ENCODE results near the gene LRRC15. TPM values are rescaled to one million over a fixed set of nuclear protein-coding genes. Genes with fewer than 3 reads are reported as not detected.
A peak's percentile ranks its signal among the peaks of the same experiment; 100 is the strongest.

The LRRC15 gene
- total and polyA plus RNA-seq, 2 experiments from 2014 or later = 0.05 to 0.14 TPM

- Histone ChIP-seq H3K9me2 (ENCODE audit: insufficient read depth) (no peaks in the 10 kb centered on the region), H3K4me2 (no peak overlapping the region), H2AFZ (no peak overlapping the region), H3K79me2 (replicated peaks; ENCODE audit: insufficient read depth) (no peaks in the 10 kb centered on the region), H3K4me3 (no peak overlapping the region), H3K27me3 (ENCODE audit: insufficient read depth) (no peaks in the 10 kb centered on the region), H3K36me3 (ENCODE audit: insufficient read depth) (no peaks in the 10 kb centered on the region), H3F3A (replicated peaks; ENCODE audit: low read depth) (0 out of 2 replicates have a peak, but pooled peaks cover 2% of the 10 kb centered on the region), H4K20me1 (replicated peaks; ENCODE audit: insufficient read depth) (no peaks in the 10 kb centered on the region), H3K27ac (ENCODE audit: low read depth) (no peak overlapping the region), H3K4me1 (ENCODE audit: insufficient read depth) (peaks cover 40% of the 10 kb centered on the region)
- Mint-ChIP-seq H3K36me3 (ENCODE audit: low read depth) (no peaks in the 10 kb centered on the region), H3K9me3 (no peaks in the 10 kb centered on the region), H3K27ac (no peak overlapping the region), H3K4me3 (no peak overlapping the region), H3K27me3 (ENCODE audit: insufficient read depth, low read depth, poor library complexity) (peaks cover 23% of the 10 kb centered on the region), H3K4me1 (peaks cover 44% of the 10 kb centered on the region)
- DNase-seq (ENCODE audit: low spot score) (no peak), ATAC-seq (no peak)
- no peak for TF ChIP-seq NANOG (IDR thresholded peaks at IDR 0.05; ENCODE audit: borderline replicate concordance)
- TF ChIP-seq JUNB (IDR thresholded peaks at IDR 0.05; ENCODE audit: unreplicated experiment) = no peak
- no peak for TF ChIP-seq STAT1 (IDR thresholded peaks at IDR 0.05; ENCODE audit: unreplicated experiment)
- no peak for TF ChIP-seq ZNF331 (CRISPR knock-in tag; IDR thresholded peaks at IDR 0.05; ENCODE audit: low read depth)
- TF ChIP-seq, protein P1, sequence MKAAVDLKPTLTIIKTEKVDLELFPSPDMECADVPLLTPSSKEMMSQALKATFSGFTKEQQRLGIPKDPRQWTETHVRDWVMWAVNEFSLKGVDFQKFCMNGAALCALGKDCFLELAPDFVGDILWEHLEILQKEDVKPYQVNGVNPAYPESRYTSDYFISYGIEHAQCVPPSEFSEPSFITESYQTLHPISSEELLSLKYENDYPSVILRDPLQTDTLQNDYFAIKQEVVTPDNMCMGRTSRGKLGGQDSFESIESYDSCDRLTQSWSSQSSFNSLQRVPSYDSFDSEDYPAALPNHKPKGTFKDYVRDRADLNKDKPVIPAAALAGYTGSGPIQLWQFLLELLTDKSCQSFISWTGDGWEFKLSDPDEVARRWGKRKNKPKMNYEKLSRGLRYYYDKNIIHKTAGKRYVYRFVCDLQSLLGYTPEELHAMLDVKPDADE (IDR thresholded peaks at IDR 0.05) = no peak
- TF ChIP-seq CREB1 (CRISPR knock-in tag; IDR thresholded peaks at IDR 0.05; ENCODE audit: low read depth) = no peak
- no peak for TF ChIP-seq EZH2phosphoT487 (IDR thresholded peaks at IDR 0.05; ENCODE audit: unreplicated experiment)
- TF ChIP-seq POLR2AphosphoS5 (IDR thresholded peaks at IDR 0.05; ENCODE audit: low read depth) = no peak
- no peak for TF ChIP-seq ZNF114 (CRISPR knock-in tag; IDR thresholded peaks at IDR 0.05)
- no peak for TF ChIP-seq EZH2 (IDR thresholded peaks at IDR 0.05; ENCODE audit: low read depth, unreplicated experiment)
Measured at GRCh38 chr3:194307849-194308248, 61.7 kb downstream of the LRRC15 start.

- Histone ChIP-seq H3K27ac (ENCODE audit: low read depth) (no peak overlapping the region), H2AFZ (no peak overlapping the region), H3K4me3 (no peak overlapping the region), H3F3A (replicated peaks; ENCODE audit: low read depth) (0 out of 2 replicates have a peak, but pooled peaks cover 2% of the 10 kb centered on the region), H3K4me2 (0 out of 2 replicates have a peak overlapping the region, but pooled peaks have one; percentile 12), H3K36me3 (ENCODE audit: insufficient read depth) (no peaks in the 10 kb centered on the region), H3K9me2 (ENCODE audit: insufficient read depth) (no peaks in the 10 kb centered on the region), H3K79me2 (replicated peaks; ENCODE audit: insufficient read depth) (no peaks in the 10 kb centered on the region), H3K4me1 (ENCODE audit: insufficient read depth) (peaks cover 31% of the 10 kb centered on the region), H3K27me3 (ENCODE audit: insufficient read depth) (no peaks in the 10 kb centered on the region), H4K20me1 (replicated peaks; ENCODE audit: insufficient read depth) (no peaks in the 10 kb centered on the region)
- H3K9me3 Mint-ChIP-seq = no peaks in the 10 kb centered on the region
- no peaks in the 10 kb centered on the region for H3K36me3 Mint-ChIP-seq (ENCODE audit: low read depth)
- DNase-seq (ENCODE audit: low spot score) (no peak), ATAC-seq (no peak)
- peaks cover 14% of the 10 kb centered on the region for H3K27me3 Mint-ChIP-seq (ENCODE audit: insufficient read depth, low read depth, poor library complexity)
- H3K4me1 Mint-ChIP-seq = peaks cover 37% of the 10 kb centered on the region
- no peak overlapping the region for H3K4me3 Mint-ChIP-seq
- no peak overlapping the region for H3K27ac Mint-ChIP-seq
- TF ChIP-seq CREB1 (CRISPR knock-in tag; IDR thresholded peaks at IDR 0.05; ENCODE audit: low read depth) = no peak
- TF ChIP-seq, protein P1 (IDR thresholded peaks at IDR 0.05) = no peak
- TF ChIP-seq, protein P2, sequence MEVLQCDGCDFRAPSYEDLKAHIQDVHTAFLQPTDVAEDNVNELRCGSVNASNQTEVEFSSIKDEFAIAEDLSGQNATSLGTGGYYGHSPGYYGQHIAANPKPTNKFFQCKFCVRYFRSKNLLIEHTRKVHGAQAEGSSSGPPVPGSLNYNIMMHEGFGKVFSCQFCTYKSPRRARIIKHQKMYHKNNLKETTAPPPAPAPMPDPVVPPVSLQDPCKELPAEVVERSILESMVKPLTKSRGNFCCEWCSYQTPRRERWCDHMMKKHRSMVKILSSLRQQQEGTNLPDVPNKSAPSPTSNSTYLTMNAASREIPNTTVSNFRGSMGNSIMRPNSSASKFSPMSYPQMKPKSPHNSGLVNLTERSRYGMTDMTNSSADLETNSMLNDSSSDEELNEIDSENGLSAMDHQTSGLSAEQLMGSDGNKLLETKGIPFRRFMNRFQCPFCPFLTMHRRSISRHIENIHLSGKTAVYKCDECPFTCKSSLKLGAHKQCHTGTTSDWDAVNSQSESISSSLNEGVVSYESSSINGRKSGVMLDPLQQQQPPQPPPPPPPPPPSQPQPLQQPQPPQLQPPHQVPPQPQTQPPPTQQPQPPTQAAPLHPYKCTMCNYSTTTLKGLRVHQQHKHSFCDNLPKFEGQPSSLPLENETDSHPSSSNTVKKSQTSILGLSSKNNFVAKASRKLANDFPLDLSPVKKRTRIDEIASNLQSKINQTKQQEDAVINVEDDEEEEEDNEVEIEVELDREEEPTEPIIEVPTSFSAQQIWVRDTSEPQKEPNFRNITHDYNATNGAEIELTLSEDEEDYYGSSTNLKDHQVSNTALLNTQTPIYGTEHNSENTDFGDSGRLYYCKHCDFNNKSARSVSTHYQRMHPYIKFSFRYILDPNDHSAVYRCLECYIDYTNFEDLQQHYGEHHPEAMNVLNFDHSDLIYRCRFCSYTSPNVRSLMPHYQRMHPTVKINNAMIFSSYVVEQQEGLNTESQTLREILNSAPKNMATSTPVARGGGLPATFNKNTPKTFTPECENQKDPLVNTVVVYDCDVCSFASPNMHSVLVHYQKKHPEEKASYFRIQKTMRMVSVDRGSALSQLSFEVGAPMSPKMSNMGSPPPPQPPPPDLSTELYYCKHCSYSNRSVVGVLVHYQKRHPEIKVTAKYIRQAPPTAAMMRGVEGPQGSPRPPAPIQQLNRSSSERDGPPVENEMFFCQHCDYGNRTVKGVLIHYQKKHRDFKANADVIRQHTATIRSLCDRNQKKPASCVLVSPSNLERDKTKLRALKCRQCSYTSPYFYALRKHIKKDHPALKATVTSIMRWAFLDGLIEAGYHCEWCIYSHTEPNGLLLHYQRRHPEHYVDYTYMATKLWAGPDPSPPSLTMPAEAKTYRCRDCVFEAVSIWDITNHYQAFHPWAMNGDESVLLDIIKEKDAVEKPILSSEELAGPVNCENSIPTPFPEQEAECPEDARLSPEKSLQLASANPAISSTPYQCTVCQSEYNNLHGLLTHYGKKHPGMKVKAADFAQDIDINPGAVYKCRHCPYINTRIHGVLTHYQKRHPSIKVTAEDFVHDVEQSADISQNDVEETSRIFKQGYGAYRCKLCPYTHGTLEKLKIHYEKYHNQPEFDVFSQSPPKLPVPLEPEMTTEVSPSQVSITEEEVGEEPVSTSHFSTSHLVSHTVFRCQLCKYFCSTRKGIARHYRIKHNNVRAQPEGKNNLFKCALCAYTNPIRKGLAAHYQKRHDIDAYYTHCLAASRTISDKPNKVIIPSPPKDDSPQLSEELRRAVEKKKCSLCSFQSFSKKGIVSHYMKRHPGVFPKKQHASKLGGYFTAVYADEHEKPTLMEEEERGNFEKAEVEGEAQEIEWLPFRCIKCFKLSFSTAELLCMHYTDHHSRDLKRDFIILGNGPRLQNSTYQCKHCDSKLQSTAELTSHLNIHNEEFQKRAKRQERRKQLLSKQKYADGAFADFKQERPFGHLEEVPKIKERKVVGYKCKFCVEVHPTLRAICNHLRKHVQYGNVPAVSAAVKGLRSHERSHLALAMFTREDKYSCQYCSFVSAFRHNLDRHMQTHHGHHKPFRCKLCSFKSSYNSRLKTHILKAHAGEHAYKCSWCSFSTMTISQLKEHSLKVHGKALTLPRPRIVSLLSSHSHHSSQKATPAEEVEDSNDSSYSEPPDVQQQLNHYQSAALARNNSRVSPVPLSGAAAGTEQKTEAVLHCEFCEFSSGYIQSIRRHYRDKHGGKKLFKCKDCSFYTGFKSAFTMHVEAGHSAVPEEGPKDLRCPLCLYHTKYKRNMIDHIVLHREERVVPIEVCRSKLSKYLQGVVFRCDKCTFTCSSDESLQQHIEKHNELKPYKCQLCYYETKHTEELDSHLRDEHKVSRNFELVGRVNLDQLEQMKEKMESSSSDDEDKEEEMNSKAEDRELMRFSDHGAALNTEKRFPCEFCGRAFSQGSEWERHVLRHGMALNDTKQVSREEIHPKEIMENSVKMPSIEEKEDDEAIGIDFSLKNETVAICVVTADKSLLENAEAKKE (CRISPR knock-in tag; IDR thresholded peaks at IDR 0.05) = no peak
- TF ChIP-seq EZH2phosphoT487 (IDR thresholded peaks at IDR 0.05; ENCODE audit: unreplicated experiment) = no peak
- no peak for TF ChIP-seq EZH2 (IDR thresholded peaks at IDR 0.05; ENCODE audit: low read depth, unreplicated experiment)
Measured at GRCh38 chr3:194306771-194307640, 62.5 kb downstream of the LRRC15 start.
